ENCODE measurements around the gene DGLUCY.

The DGLUCY gene

DNA sequence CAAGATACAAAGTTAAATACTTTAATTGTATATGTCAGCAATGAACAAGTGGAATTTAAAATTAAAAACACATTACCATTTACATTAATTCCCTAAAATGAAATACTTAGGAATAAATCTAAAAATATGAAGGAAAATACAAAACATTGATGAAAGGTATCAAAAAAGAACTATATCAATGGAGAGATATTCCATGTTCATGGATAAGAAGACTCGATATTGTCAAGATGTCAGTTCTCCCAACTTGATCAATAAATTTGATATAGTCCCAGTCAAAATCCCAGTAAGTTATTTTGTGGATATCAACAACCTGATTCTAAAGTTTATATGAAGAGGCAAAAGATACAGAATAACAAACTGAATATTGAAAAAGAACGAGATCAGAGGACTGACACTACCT is 97.1 kb downstream of the DGLUCY start:
- H3K4me1 ChIP-seq (ENCODE audit: low read depth, poor library complexity, severe bottlenecking), result no peaks in the 10 kb centered on the region
- no peaks in the 10 kb centered on the region for H3K79me2 ChIP-seq (ENCODE audit: insufficient read depth, low read depth)
- TF ChIP-seq, protein P1, sequence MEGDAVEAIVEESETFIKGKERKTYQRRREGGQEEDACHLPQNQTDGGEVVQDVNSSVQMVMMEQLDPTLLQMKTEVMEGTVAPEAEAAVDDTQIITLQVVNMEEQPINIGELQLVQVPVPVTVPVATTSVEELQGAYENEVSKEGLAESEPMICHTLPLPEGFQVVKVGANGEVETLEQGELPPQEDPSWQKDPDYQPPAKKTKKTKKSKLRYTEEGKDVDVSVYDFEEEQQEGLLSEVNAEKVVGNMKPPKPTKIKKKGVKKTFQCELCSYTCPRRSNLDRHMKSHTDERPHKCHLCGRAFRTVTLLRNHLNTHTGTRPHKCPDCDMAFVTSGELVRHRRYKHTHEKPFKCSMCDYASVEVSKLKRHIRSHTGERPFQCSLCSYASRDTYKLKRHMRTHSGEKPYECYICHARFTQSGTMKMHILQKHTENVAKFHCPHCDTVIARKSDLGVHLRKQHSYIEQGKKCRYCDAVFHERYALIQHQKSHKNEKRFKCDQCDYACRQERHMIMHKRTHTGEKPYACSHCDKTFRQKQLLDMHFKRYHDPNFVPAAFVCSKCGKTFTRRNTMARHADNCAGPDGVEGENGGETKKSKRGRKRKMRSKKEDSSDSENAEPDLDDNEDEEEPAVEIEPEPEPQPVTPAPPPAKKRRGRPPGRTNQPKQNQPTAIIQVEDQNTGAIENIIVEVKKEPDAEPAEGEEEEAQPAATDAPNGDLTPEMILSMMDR (conservative IDR thresholded peaks at IDR 0.05; ENCODE audit: low read depth, low read length), result no peak
- H3K4me3 ChIP-seq (IDR thresholded peaks at IDR 0.05; ENCODE audit: insufficient read depth, low read depth, low read length), result no peak overlapping the region
- H4K20me1 ChIP-seq (ENCODE audit: insufficient read depth), result no peaks in the 10 kb centered on the region
- H3K4me2 ChIP-seq, result no peak overlapping the region
- no peak overlapping the region for H3K27ac ChIP-seq
- no peak overlapping the region for H3K9ac ChIP-seq
- no peaks in the 10 kb centered on the region for H3K36me3 ChIP-seq (ENCODE audit: insufficient read depth)
- no peak overlapping the region for H2AFZ ChIP-seq (ENCODE audit: low read depth)
- H3K27me3 ChIP-seq (ENCODE audit: insufficient read depth, low read depth), result no peaks in the 10 kb centered on the region

GRCh38 chr14:91214306-91214705 is 100.4 kb downstream of the DGLUCY start:
- H3K4me3 ChIP-seq (IDR thresholded peaks at IDR 0.05; ENCODE audit: insufficient read depth, low read depth, low read length), result no peak overlapping the region
- H3K79me2 ChIP-seq (ENCODE audit: insufficient read depth, low read depth), result no peaks in the 10 kb centered on the region
- no peak overlapping the region for H3K4me2 ChIP-seq
- no peak overlapping the region for H2AFZ ChIP-seq (ENCODE audit: low read depth)
- H3K4me1 ChIP-seq (ENCODE audit: low read depth, poor library complexity, severe bottlenecking), result no peaks in the 10 kb centered on the region
- H3K9ac ChIP-seq, result no peak overlapping the region
- H3K27ac ChIP-seq, result no peak overlapping the region
- H3K27me3 ChIP-seq (ENCODE audit: insufficient read depth, low read depth), result no peaks in the 10 kb centered on the region
- H3K36me3 ChIP-seq (ENCODE audit: insufficient read depth), result no peaks in the 10 kb centered on the region
- no peaks in the 10 kb centered on the region for H4K20me1 ChIP-seq (ENCODE audit: insufficient read depth)
- TF ChIP-seq, protein P1 (conservative IDR thresholded peaks at IDR 0.05; ENCODE audit: low read depth, low read length), result no peak

- Histone ChIP-seq H4K20me1 (ENCODE audit: insufficient read depth) (no peaks in the 10 kb centered on the region), H3K36me3 (ENCODE audit: insufficient read depth) (no peaks in the 10 kb centered on the region), H3K9ac (no peak overlapping the region), H3K4me2 (no peak overlapping the region), H3K27me3 (ENCODE audit: insufficient read depth, low read depth) (no peaks in the 10 kb centered on the region), H3K4me1 (ENCODE audit: low read depth, poor library complexity, severe bottlenecking) (no peaks in the 10 kb centered on the region), H2AFZ (ENCODE audit: low read depth) (no peak overlapping the region), H3K79me2 (ENCODE audit: insufficient read depth, low read depth) (no peaks in the 10 kb centered on the region), H3K4me3 (IDR thresholded peaks at IDR 0.05; ENCODE audit: insufficient read depth, low read depth, low read length) (no peak overlapping the region), H3K27ac (no peak overlapping the region)
- TF ChIP-seq, protein P1 (conservative IDR thresholded peaks at IDR 0.05; ENCODE audit: low read depth, low read length), result no peak
Observed at GRCh38 chr14:91215381-91215780, 101.5 kb downstream of the DGLUCY start.

- H4K20me1 ChIP-seq (ENCODE audit: insufficient read depth), result no peaks in the 10 kb centered on the region
- H3K36me3 ChIP-seq (ENCODE audit: insufficient read depth), result no peaks in the 10 kb centered on the region
- TF ChIP-seq, protein P1 (conservative IDR thresholded peaks at IDR 0.05; ENCODE audit: low read depth, low read length), result no peak
Observed at GRCh38 chr14:91216731-91217226, 102.9 kb downstream of the DGLUCY start.

More at GRCh38 chr14:91216731-91217226, 102.9 kb downstream of the DGLUCY start:
- Histone ChIP-seq H3K79me2 (ENCODE audit: insufficient read depth, low read depth) (no peaks in the 10 kb centered on the region), H3K27ac (no peak overlapping the region), H3K27me3 (ENCODE audit: insufficient read depth, low read depth) (no peaks in the 10 kb centered on the region), H3K4me2 (no peak overlapping the region), H3K9ac (no peak overlapping the region), H2AFZ (ENCODE audit: low read depth) (no peak overlapping the region), H3K4me3 (IDR thresholded peaks at IDR 0.05; ENCODE audit: insufficient read depth, low read depth, low read length) (no peak overlapping the region), H3K4me1 (ENCODE audit: low read depth, poor library complexity, severe bottlenecking) (no peaks in the 10 kb centered on the region)

Measured in KMS-11 (cell line).